LNCAP (cell line): ENCODE measurements around the gene BCL7C.

Experiments
- CTCF ChIP-seq: fragments of 450-650 bp; IDR thresholded peaks from 2 replicates; pipeline ENCODE4 v1.5.1; 2017; ENCODE audit warnings: mild to moderate bottlenecking

The BCL7C gene

GRCh38 chr16:30874244-30874820 is 19.5 kb downstream of the BCL7C start:
- TF ChIP-seq CTCF: no peak

GRCh38 chr16:30870904-30871303 is 23.0 kb downstream of the BCL7C start:
- TF ChIP-seq CTCF: no peak

GRCh38 chr16:30867747-30868146 is 26.1 kb downstream of the BCL7C start:
- no peak for TF ChIP-seq CTCF

- no peak for TF ChIP-seq CTCF
Measured at GRCh38 chr16:30866031-30866430, 27.8 kb downstream of the BCL7C start.

- TF ChIP-seq CTCF: no peak
Measured at GRCh38 chr16:30858829-30859423, 35.0 kb downstream of the BCL7C start.

- TF ChIP-seq CTCF: no peak
Measured at GRCh38 chr16:30858111-30858495, 35.8 kb downstream of the BCL7C start.

- TF ChIP-seq CTCF: no peak
Measured at GRCh38 chr16:30853758-30854157, 40.1 kb downstream of the BCL7C start.

GRCh38 chr16:30850246-30850645 is 43.6 kb downstream of the BCL7C start:
- no peak for TF ChIP-seq CTCF
